GM21423 (cell line): ENCODE measurements around the gene MTFMT.
"Not testable (repeated sequence)": the region's sequence is repeated elsewhere in the genome, so short reads cannot be mapped to it uniquely, and the experiment has no call there.

Source experiments
- ATAC-seq: cut with Tn5 transposase; IDR thresholded peaks from one replicate; pipeline ENCODE4 v1.9.1; 2021; ENCODE audit warnings: mild to moderate bottlenecking, moderate library complexity; ENCODE audit not compliant: unreplicated experiment

The MTFMT gene

GRCh38 chr15:65028921-65029735 is at the start of gene MTFMT:
TSS of gene MTFMT (minus strand) at chr15:65029639. CDS start at chr15:65029613, 26 bp downstream.
- ATAC-seq, result peak; percentile 84

- ATAC-seq, result no peak
Measured at GRCh38 chr15:65077981-65078352, 48.5 kb upstream of the MTFMT start.

- ATAC-seq, result no peak
Measured at GRCh38 chr15:65077291-65077980, 48.0 kb upstream of the MTFMT start.

- ATAC-seq, result no peak
Measured at GRCh38 chr15:65076486-65077290, 47.2 kb upstream of the MTFMT start, which contains the start of gene KBTBD13. TSS of gene KBTBD13 (plus strand) at chr15:65076746. CDS start at chr15:65076816, 70 bp downstream.

- ATAC-seq, result not testable (repeated sequence)
Measured at GRCh38 chr15:65075607-65076395, 46.4 kb upstream of the MTFMT start.

GRCh38 chr15:65074946-65075345 is 45.5 kb upstream of the MTFMT start:
- ATAC-seq, result not testable (repeated sequence)

- no peak for ATAC-seq
Measured at GRCh38 chr15:65072617-65073016, 43.2 kb upstream of the MTFMT start.

- ATAC-seq, result no peak
Measured at GRCh38 chr15:65072027-65072426, 42.6 kb upstream of the MTFMT start.

GRCh38 chr15:65071381-65071811 is 42.0 kb upstream of the MTFMT start:
- ATAC-seq, result no peak

GRCh38 chr15:65069779-65070546 is 40.5 kb upstream of the MTFMT start:
- no peak for ATAC-seq

- ATAC-seq, result no peak
Measured at GRCh38 chr15:65069179-65069578, 39.7 kb upstream of the MTFMT start.

- no peak for ATAC-seq
Measured at GRCh38 chr15:65068403-65068788, 39.0 kb upstream of the MTFMT start.

GRCh38 chr15:65067645-65068402 is 38.4 kb upstream of the MTFMT start, which contains the start of gene RASL12:
TSS of gene RASL12 (minus strand) at chr15:65067991. CDS start at chr15:65067835, 156 bp downstream.
- ATAC-seq, result no peak

- ATAC-seq, result no peak
Measured at GRCh38 chr15:65067317-65067644, 37.8 kb upstream of the MTFMT start.

GRCh38 chr15:65066635-65067316 is 37.3 kb upstream of the MTFMT start:
- ATAC-seq, result no peak

GRCh38 chr15:65066001-65066634 is 36.7 kb upstream of the MTFMT start:
- ATAC-seq, result no peak

- ATAC-seq, result no peak
Measured at GRCh38 chr15:65062726-65063125, 33.3 kb upstream of the MTFMT start.

GRCh38 chr15:65062061-65062460 is 32.6 kb upstream of the MTFMT start:
- no peak for ATAC-seq
